PC-9 (cell line): ENCODE data around the gene USP7. TPM values are rescaled to one million over a fixed set of nuclear protein-coding genes. Genes with fewer than 3 reads are reported as not detected.
A peak's percentile ranks its signal among the peaks of the same experiment; 100 is the strongest.

ENCODE experiments used
- BruUV-seq: library from RNA; stranded (reverse); fragments of 400-500 nt; replicated peaks from 2 replicates; lab custom pipeline; 2021; lab: Mats Ljungman, UMichigan
- CTCF ChIA-PET: fragments of 300-600 bp; sonication (Branson Sonifier 250); formaldehyde crosslinking; loops from one replicate; lab custom pipeline; 2022; ENCODE audit warnings: antibody characterized with exemption; lab: Charles Lee
- POLR2A ChIA-PET: fragments of 300-600 bp; sonication (Branson Sonifier 250); formaldehyde crosslinking; loops from one replicate; lab custom pipeline; 2022; ENCODE audit warnings: antibody characterized with exemption; ENCODE audit not compliant: unreplicated experiment; lab: Charles Lee
- DNase-seq, 2 experiments: peaks; one replicate each; pipeline versions ENCODE4 v3.0.0 to v3.0.0-alpha.2; 2015 to 2022; ENCODE audit warnings: mixed read lengths in 1 of 2
- H2AFZ ChIP-seq: fragments of 200-600 bp; sonication (generic); 2 replicates; pipeline ENCODE4 v1.8.1; 2017; ENCODE audit warnings: antibody characterized with exemption
- H3F3A ChIP-seq: fragments of 200-600 bp; sonication (generic); 2 replicates; pipeline ENCODE4 v1.8.1; 2017; ENCODE audit warnings: antibody characterized with exemption, mild to moderate bottlenecking, low read depth; ENCODE audit not compliant: insufficient read depth
- H3K27ac ChIP-seq: fragments of 200-600 bp; sonication (generic); 2 replicates; pipeline ENCODE4 v1.6.1; 2016; ENCODE audit warnings: mixed run types
- H3K27me3 ChIP-seq: fragments of 200-600 bp; sonication (generic); 2 replicates; pipeline ENCODE4 v1.6.1; 2016; ENCODE audit warnings: low read depth, mixed run types; ENCODE audit not compliant: insufficient read depth
- H3K36me3 ChIP-seq: fragments of 200-600 bp; sonication (generic); 2 replicates; pipeline ENCODE4 v1.6.1; 2016; ENCODE audit warnings: low read depth, mixed run types
- H3K4me1 ChIP-seq: fragments of 200-600 bp; sonication (generic); replicated peaks from 2 replicates; pipeline ENCODE4 v1.6.1; 2016; ENCODE audit warnings: mixed run types; ENCODE audit not compliant: insufficient read depth
- H3K4me2 ChIP-seq: fragments of 200-600 bp; sonication (generic); 2 replicates; pipeline ENCODE4 v1.6.1; 2017; ENCODE audit warnings: mixed run types
- H3K4me3 ChIP-seq: fragments of 200-600 bp; sonication (generic); 2 replicates; pipeline ENCODE4 v1.6.1; 2016; ENCODE audit warnings: mixed run types
- H3K79me2 ChIP-seq: fragments of 200-600 bp; sonication (generic); 2 replicates; pipeline ENCODE4 v1.6.1; 2017; ENCODE audit warnings: low read depth, mixed run types
- H3K9me2 ChIP-seq: fragments of 200-600 bp; sonication (generic); 2 replicates; pipeline ENCODE4 v1.8.1; 2017; ENCODE audit warnings: mild to moderate bottlenecking; ENCODE audit not compliant: insufficient read depth
- H3K9me3 ChIP-seq: fragments of 200-600 bp; sonication (generic); 2 replicates; pipeline ENCODE4 v1.8.1; 2016; ENCODE audit warnings: low read depth; ENCODE audit not compliant: insufficient read depth
- H4K20me1 ChIP-seq: fragments of 200-600 bp; sonication (generic); 2 replicates; pipeline ENCODE4 v1.8.1; 2017; ENCODE audit not compliant: insufficient read depth
- EZH2 ChIP-seq: fragments of 200-600 bp; sonication (generic); IDR thresholded peaks from 2 replicates; pipeline ENCODE4 v1.8.0; 2017; ENCODE audit warnings: antibody characterized with exemption, low read depth
- intact Hi-C: fragments of 100-400 bp; cut with micrococcal nuclease; formaldehyde crosslinking; loops from one replicate; pipeline ENCODE4 v1.10.0; 2022; ENCODE audit not compliant: unreplicated experiment
- total RNA-seq: library from RNA; stranded (reverse); gene quantifications from 2 replicates; pipeline ENCODE4 v1.2.3, GENCODE V29; 2021
- TF ChIP-seq, protein P1 (sequence below): fragments of 200-600 bp; sonication (generic); conservative IDR thresholded peaks from 2 replicates; pipeline ENCODE4 v1.6.1; 2017; ENCODE audit warnings: mixed run types, antibody characterized with exemption, mild to moderate bottlenecking, moderate library complexity

The USP7 gene
- total RNA-seq, 1 experiment from 2014 or later = 167 TPM

DNA sequence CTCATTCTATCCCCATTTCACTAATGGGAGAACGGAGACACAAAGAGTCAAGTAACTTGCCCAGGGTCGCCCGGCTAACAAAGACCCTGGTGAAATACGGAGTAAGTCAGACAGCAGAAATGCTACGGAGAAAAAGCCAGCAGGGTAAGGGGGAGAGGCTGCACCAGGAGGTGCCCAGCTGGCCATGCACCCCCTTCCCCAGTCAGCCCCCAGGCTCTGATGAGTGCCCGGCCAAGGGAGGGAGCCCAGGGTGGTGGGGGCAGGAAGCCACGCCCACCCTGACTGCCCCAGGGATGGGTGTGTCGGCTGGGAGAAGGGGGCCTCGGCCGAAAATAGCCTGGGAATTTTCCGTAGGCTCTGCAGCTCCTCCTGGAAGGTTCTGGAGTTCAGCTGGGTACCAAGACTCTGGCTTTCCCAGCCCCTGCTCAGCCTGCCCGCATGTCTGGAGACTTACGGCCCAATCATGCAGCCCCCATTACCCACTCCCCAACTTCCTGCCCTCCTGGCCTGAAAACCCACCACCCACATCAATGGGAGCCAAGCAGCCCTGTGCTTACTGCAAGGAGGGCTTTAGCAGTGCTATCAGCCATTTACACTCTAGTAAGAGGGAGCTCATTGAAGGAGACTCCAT, 99.1 kb downstream of the USP7 start:
- Histone ChIP-seq H3K36me3 (no peaks in the 10 kb centered on the region), H3F3A (peaks cover 12% of the 10 kb centered on the region; the same call in 1 of the 2 replicates), H3K9me2 (no peaks in the 10 kb centered on the region), H3K27me3 (no peaks in the 10 kb centered on the region), H4K20me1 (peaks cover 65% of the 10 kb centered on the region), H3K9me3 (no peaks in the 10 kb centered on the region), H3K27ac (no peak overlapping the region), H2AFZ (no peak overlapping the region), H3K79me2 (peaks cover 83% of the 10 kb centered on the region), H3K4me3 (no peak overlapping the region), H3K4me1 (peaks cover 32% of the 10 kb centered on the region), H3K4me2 (peak overlapping the region; percentile 7; the same call in 1 of the 2 replicates)
- intact Hi-C loops = no loop called here
- ChIA-PET CTCF (interaction anchor here (0.7 kb wide), 1 partner anchor 16 kb away, joined by 4 read pairs; no protein-coding TSS in a partner anchor), POLR2A (interaction anchor here (0.6 kb wide), 1 partner anchor 47 kb away, joined by 6 read pairs; no protein-coding TSS in a partner anchor)
- DNase-seq = no peak
- BruUV-seq = no TSS peak
- no peak for TF ChIP-seq EZH2
- TF ChIP-seq, protein P1, sequence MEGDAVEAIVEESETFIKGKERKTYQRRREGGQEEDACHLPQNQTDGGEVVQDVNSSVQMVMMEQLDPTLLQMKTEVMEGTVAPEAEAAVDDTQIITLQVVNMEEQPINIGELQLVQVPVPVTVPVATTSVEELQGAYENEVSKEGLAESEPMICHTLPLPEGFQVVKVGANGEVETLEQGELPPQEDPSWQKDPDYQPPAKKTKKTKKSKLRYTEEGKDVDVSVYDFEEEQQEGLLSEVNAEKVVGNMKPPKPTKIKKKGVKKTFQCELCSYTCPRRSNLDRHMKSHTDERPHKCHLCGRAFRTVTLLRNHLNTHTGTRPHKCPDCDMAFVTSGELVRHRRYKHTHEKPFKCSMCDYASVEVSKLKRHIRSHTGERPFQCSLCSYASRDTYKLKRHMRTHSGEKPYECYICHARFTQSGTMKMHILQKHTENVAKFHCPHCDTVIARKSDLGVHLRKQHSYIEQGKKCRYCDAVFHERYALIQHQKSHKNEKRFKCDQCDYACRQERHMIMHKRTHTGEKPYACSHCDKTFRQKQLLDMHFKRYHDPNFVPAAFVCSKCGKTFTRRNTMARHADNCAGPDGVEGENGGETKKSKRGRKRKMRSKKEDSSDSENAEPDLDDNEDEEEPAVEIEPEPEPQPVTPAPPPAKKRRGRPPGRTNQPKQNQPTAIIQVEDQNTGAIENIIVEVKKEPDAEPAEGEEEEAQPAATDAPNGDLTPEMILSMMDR = no peak

DNA sequence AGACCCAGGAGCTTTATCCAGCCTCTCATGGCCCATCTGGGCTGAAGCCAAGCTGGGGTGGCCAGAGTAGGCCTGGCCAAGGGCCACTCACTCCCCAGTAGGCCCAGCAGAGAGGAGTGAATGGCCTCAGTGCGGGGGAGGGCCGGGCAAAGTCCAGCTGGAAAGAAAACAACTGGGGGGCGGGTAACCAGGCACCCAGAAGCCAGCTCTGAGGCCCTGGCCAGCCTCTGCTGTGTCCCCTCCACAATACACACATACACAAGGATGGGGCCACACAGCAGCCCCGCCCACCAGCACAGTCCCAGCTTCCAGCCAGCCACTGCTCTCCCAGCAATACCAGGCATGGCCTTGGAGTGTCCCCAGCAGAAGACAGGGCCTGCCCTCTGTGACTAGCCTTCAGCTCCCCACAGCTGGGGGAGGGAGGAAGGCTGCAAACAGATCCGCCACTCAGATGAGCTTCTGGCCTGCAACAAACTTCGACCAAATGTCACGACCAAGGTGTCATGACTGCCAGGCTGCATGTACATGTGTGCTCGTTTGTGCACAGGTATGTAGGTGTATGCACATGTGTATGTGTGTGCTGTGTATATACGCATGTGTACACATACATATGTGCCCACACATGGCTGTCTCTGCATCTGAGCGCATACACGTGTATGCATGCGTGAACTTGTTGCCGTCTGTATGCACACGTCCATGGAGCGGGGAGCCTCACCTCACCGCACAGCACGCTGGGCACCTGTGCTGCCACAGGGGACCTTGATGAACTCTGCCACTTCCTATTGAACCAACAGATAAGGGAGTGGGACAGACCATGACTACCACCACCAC, 99.9 kb downstream of the USP7 start:
- TF ChIP-seq, protein P1 = no peak
- TF ChIP-seq EZH2 = no peak
- BruUV-seq = no TSS peak
- peak overlapping the region; percentile 4; the same call in 1 of the 2 replicates for H3K4me2 ChIP-seq
- no peaks in the 10 kb centered on the region for H3K9me2 ChIP-seq
- no peak overlapping the region for H3K27ac ChIP-seq
- ChIA-PET POLR2A (no interaction called here), CTCF (interaction anchor here (0.7 to 0.9 kb wide), 2 partner anchors 21 to 145 kb away, joined by 4 to 7 read pairs; no protein-coding TSS in a partner anchor)
- peaks cover 90% of the 10 kb centered on the region for H3K79me2 ChIP-seq
- intact Hi-C loops = no loop called here
- peaks cover 17% of the 10 kb centered on the region; the same call in 1 of the 2 replicates for H3F3A ChIP-seq
- peaks cover 29% of the 10 kb centered on the region for H3K4me1 ChIP-seq
- H3K9me3 ChIP-seq = no peaks in the 10 kb centered on the region
- H4K20me1 ChIP-seq = peaks cover 68% of the 10 kb centered on the region
- no peak overlapping the region for H3K4me3 ChIP-seq
- no peak for DNase-seq
- no peaks in the 10 kb centered on the region for H3K36me3 ChIP-seq
- no peak overlapping the region for H2AFZ ChIP-seq
- H3K27me3 ChIP-seq = no peaks in the 10 kb centered on the region

DNA sequence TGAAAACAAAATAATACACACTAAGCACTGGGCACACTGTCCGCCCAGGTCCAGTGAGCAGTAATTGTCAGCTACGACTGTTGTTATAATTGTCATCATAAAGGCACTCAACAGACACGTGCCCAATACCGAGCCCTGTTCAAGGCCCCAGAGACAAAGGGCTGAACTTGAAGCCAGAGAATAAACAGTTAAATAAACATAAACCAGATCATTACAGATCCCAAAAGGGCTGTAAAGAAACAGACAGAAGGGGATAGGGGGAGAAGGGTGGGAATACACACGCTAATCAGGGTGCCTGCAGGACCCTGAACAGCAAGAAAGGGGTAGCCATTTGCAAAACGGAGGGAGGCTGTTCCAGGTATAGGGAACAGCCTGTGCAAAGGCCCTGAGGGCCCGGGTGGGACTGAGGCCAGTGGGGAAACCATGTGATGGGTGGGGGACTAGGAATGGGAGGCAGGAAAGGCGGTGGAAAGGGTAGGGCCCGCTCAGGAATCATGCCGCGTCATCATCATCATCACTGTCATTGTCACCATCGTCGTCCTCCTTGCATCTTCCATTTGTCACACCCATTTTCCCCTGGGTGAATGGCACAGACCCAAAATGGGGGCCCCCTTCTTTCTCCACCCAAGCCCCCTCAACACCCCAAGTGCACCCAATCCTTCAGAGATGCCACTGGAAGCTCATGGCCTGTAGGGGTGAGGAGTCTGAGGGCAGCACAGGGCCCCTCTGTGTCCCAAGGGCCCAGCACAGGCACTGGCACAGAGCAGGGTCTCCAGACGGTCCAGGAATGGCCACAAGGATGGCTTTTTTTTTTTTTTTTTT, 101.2 kb downstream of the USP7 start:
- intact Hi-C loops = no loop called here
- CTCF ChIA-PET = interaction anchor here (0.7 to 0.9 kb wide), 2 partner anchors 22 to 146 kb away, joined by 4 to 7 read pairs; no protein-coding TSS in a partner anchor
- no peaks in the 10 kb centered on the region for H3K9me3 ChIP-seq
- TF ChIP-seq EZH2 = no peak
- TF ChIP-seq, protein P1 = no peak
- no peak overlapping the region for H2AFZ ChIP-seq
- H3K27me3 ChIP-seq = no peaks in the 10 kb centered on the region
- H3K9me2 ChIP-seq = no peaks in the 10 kb centered on the region
- POLR2A ChIA-PET = no interaction called here
- H4K20me1 ChIP-seq = peaks cover 63% of the 10 kb centered on the region
- H3K4me1 ChIP-seq = peaks cover 29% of the 10 kb centered on the region
- DNase-seq = no peak
- no peak overlapping the region for H3K4me3 ChIP-seq
- H3F3A ChIP-seq = peaks cover 17% of the 10 kb centered on the region; the same call in 1 of the 2 replicates
- H3K27ac ChIP-seq = no peak overlapping the region
- no peak overlapping the region for H3K4me2 ChIP-seq
- H3K79me2 ChIP-seq = peaks cover 85% of the 10 kb centered on the region
- H3K36me3 ChIP-seq = no peaks in the 10 kb centered on the region
- BruUV-seq = no TSS peak
